HTR-8/SVneo (cell line): ENCODE data around the gene CFDP1.
"Not testable (repeated sequence)": the region's sequence is repeated elsewhere in the genome, so short reads cannot be mapped to it uniquely, and the experiment has no call there.

Source experiments
- DNase-seq: peaks from one replicate; pipeline ENCODE4 v3.0.0; 2011; ENCODE audit warnings: low spot score, mixed read lengths; ENCODE audit not compliant: insufficient read length
- FAIRE-seq: peaks from 2 replicates; lab custom pipeline; 2011; peaks lifted over from hg19 to GRCh38; lab: Jason Lieb, UNC

CFDP1 gene

GRCh38 chr16:75279305-75279704 lies 154.0 kb downstream of the CFDP1 start:
- FAIRE-seq (peak; percentile 85), DNase-seq (no peak)

GRCh38 chr16:75273054-75273925 lies 160.0 kb downstream of the CFDP1 start:
- FAIRE-seq (no peak), DNase-seq (no peak)

GRCh38 chr16:75272629-75273028 lies 160.7 kb downstream of the CFDP1 start:
- not testable (repeated sequence) for DNase-seq, FAIRE-seq

GRCh38 chr16:75272097-75272551 lies 161.2 kb downstream of the CFDP1 start:
- DNase-seq (no peak), FAIRE-seq (peak; percentile 44)

GRCh38 chr16:75271441-75272096 lies 161.7 kb downstream of the CFDP1 start:
- FAIRE-seq: no peak
- no peak for DNase-seq

- not testable (repeated sequence) for FAIRE-seq, DNase-seq
These were observed 163.9 kb downstream of the CFDP1 start for GRCh38 chr16:75269358-75269757.

- FAIRE-seq (peak; percentile 97), DNase-seq (peak; percentile 93)
These were observed 165.6 kb downstream of the CFDP1 start for GRCh38 chr16:75267631-75268264.

- no peak for FAIRE-seq
- no peak for DNase-seq
These were observed 166.3 kb downstream of the CFDP1 start for GRCh38 chr16:75266738-75267630.

- peak; percentile 86 for FAIRE-seq
These were observed 167.2 kb downstream of the CFDP1 start for GRCh38 chr16:75265911-75266701.

GRCh38 chr16:75264999-75265910 lies 168.0 kb downstream of the CFDP1 start:
- DNase-seq (no peak), FAIRE-seq (peak; percentile 93)

More at GRCh38 chr16:75265911-75266701, 167.2 kb downstream of the CFDP1 start:
- DNase-seq: peak; percentile 94

- no peak for FAIRE-seq
- no peak for DNase-seq
These were observed 168.8 kb downstream of the CFDP1 start for GRCh38 chr16:75264457-75264998.

- DNase-seq (no peak), FAIRE-seq (peak; percentile 73)
These were observed 169.3 kb downstream of the CFDP1 start for GRCh38 chr16:75263963-75264445.

GRCh38 chr16:75263291-75263962 lies 169.9 kb downstream of the CFDP1 start:
- DNase-seq (no peak), FAIRE-seq (peak; percentile 46)

GRCh38 chr16:75262800-75263127 lies 170.5 kb downstream of the CFDP1 start:
- DNase-seq (no peak), FAIRE-seq (no peak)

GRCh38 chr16:75262104-75262799 lies 171.1 kb downstream of the CFDP1 start:
- FAIRE-seq (peak; percentile 48), DNase-seq (no peak)

GRCh38 chr16:75261590-75262078 lies 171.7 kb downstream of the CFDP1 start:
- DNase-seq (no peak), FAIRE-seq (no peak)
